Liver (tissue), 9 donors: ENCODE results near the gene RNF152. TPM values are rescaled to one million over a fixed set of nuclear protein-coding genes. Genes with fewer than 3 reads are reported as not detected.

Source experiments
- DNase-seq: peaks from one replicate; pipeline ENCODE4 v3.0.0-alpha.2; 2017; ENCODE audit warnings: low spot score
- H3K27ac ChIP-seq, 2 donors: one replicate each; pipeline ENCODE4 v1.7.0; 2013; ENCODE audit warnings: inconsistent platforms in 2 of 2, low read length in 2 of 2, control low read depth in 1 of 2, low read depth in 1 of 2, mild to moderate bottlenecking in 1 of 2
- H3K27me3 ChIP-seq, 4 donors: one replicate each; pipeline versions ENCODE4 v1.6.1 to v1.7.0; 2013; ENCODE audit warnings: low read length in 3 of 4, inconsistent platforms in 1 of 4, mild to moderate bottlenecking in 1 of 4, moderate library complexity in 1 of 4; ENCODE audit not compliant: control insufficient read depth in 4 of 4, insufficient read depth in 4 of 4
- H3K36me3 ChIP-seq, 4 donors: one replicate each; pipeline versions ENCODE4 v1.6.1 to v1.7.0; 2013; ENCODE audit warnings: low read length in 3 of 4, mild to moderate bottlenecking in 3 of 4, low read depth in 1 of 4, moderate library complexity in 1 of 4; ENCODE audit not compliant: control insufficient read depth in 4 of 4, insufficient read depth in 3 of 4
- H3K4me1 ChIP-seq, 4 donors: one replicate each; pipeline versions ENCODE4 v1.6.1 to v1.7.0; 2013; ENCODE audit warnings: low read length in 3 of 4, mild to moderate bottlenecking in 3 of 4, moderate library complexity in 1 of 4; ENCODE audit not compliant: control insufficient read depth in 4 of 4, insufficient read depth in 4 of 4
- H3K4me3 ChIP-seq, 3 donors: one replicate each; pipeline versions ENCODE4 v1.6.1 to v1.7.0; 2013; ENCODE audit warnings: low read length in 3 of 3, control low read depth in 1 of 3, low read depth in 1 of 3, mild to moderate bottlenecking in 1 of 3
- H3K9ac ChIP-seq, 2 donors: one replicate each; pipeline ENCODE4 v1.7.0; 2013; ENCODE audit warnings: low read length in 2 of 2, mild to moderate bottlenecking in 2 of 2, moderate library complexity in 2 of 2, control low read depth in 1 of 2, low read depth in 1 of 2
- H3K9me3 ChIP-seq, 4 donors: one replicate each; pipeline versions ENCODE4 v1.6.1 to v1.7.0; 2013; ENCODE audit warnings: low read length in 3 of 4; ENCODE audit not compliant: control insufficient read depth in 4 of 4
- FOXA1 ChIP-seq: IDR thresholded peaks from 2 replicates; pipeline ENCODE4 v1.6.1; 2016; ENCODE audit warnings: antibody characterized with exemption
- FOXA2 ChIP-seq: IDR thresholded peaks from 2 replicates; pipeline ENCODE4 v1.6.1; 2016; ENCODE audit warnings: antibody characterized with exemption
- GABPA ChIP-seq, 2 donors: IDR thresholded peaks in 1 of 2; conservative IDR thresholded peaks in 1 of 2; 2 replicates each; pipeline ENCODE4 v1.6.1; 2016; ENCODE audit warnings: antibody characterized with exemption in 2 of 2, mild to moderate bottlenecking in 1 of 2, moderate library complexity in 1 of 2
- HNF4A ChIP-seq, 2 donors: conservative IDR thresholded peaks; 2 replicates each; pipeline ENCODE4 v1.6.1; 2016; ENCODE audit warnings: antibody characterized with exemption in 2 of 2, mild to moderate bottlenecking in 2 of 2
- HNF4G ChIP-seq: IDR thresholded peaks from 2 replicates; pipeline ENCODE4 v1.6.1; 2016; ENCODE audit warnings: antibody characterized with exemption
- JUND ChIP-seq, 2 donors: IDR thresholded peaks; 2 replicates each; pipeline ENCODE4 v1.6.1; 2016; ENCODE audit warnings: antibody characterized with exemption in 2 of 2
- NR2F2 ChIP-seq: IDR thresholded peaks from 2 replicates; pipeline ENCODE4 v1.6.1; 2016; ENCODE audit warnings: antibody characterized with exemption
- RAD21 ChIP-seq, 2 donors: IDR thresholded peaks; 2 replicates each; pipeline ENCODE4 v1.6.1; 2016; ENCODE audit warnings: antibody characterized with exemption in 2 of 2, mild to moderate bottlenecking in 2 of 2
- REST ChIP-seq: IDR thresholded peaks from 2 replicates; pipeline ENCODE4 v1.6.1; 2016; ENCODE audit warnings: antibody characterized with exemption, mild to moderate bottlenecking
- RXRA ChIP-seq, 2 donors: IDR thresholded peaks; 2 replicates each; pipeline ENCODE4 v1.6.1; 2017 to 2018; ENCODE audit warnings: antibody characterized with exemption in 2 of 2, mild to moderate bottlenecking in 1 of 2
- SP1 ChIP-seq: IDR thresholded peaks from 2 replicates; pipeline ENCODE4 v1.6.1; 2018; ENCODE audit warnings: antibody characterized with exemption, mild to moderate bottlenecking
- TAF1 ChIP-seq: conservative IDR thresholded peaks from 2 replicates; pipeline ENCODE4 v1.6.1; 2016; ENCODE audit warnings: antibody characterized with exemption, mild to moderate bottlenecking
- YY1 ChIP-seq: IDR thresholded peaks from 2 replicates; pipeline ENCODE4 v1.6.1; 2016; ENCODE audit warnings: antibody characterized with exemption, mild to moderate bottlenecking
- WGBS: extraction: QIAGEN DNeasy Blood & Tissue Kit; methylation state at CpG from one replicate; pipeline ENCODE4 v1.1.7; 2013; 5-methylcytosine and 5-hydroxymethylcytosine counted together
- polyA plus RNA-seq, 2 donors: library from polyadenylated mRNA; stranded (reverse) in 1 of 2; unstranded in 1 of 2; fragments of 200-250 nt in 1 of 2; fragments of >200 nt in 1 of 2; fragmentation: Nextera tagmentation in 1 of 2; extraction: Ambion mirVana in 1 of 2; gene quantifications; one replicate each; pipeline versions ENCODE4 v1.2.1 to v1.2.3, GENCODE V29; 2013 to 2015
- total RNA-seq, 2 donors: library from RNA; depleted of rRNA; stranded (reverse); fragments of >200 nt; gene quantifications; one replicate each; pipeline ENCODE4 v1.2.3, GENCODE V29; 2014
- TF ChIP-seq, protein P1 (sequence below): IDR thresholded peaks from 2 replicates; pipeline ENCODE4 v1.6.1; 2016; ENCODE audit warnings: antibody characterized with exemption
- TF ChIP-seq, protein P2 (sequence below): IDR thresholded peaks from 2 replicates; pipeline ENCODE4 v1.6.1; 2016; ENCODE audit warnings: antibody characterized with exemption
- TF ChIP-seq, protein P3 (sequence below): fragments of 150-350 bp; IDR thresholded peaks from 2 replicates; pipeline ENCODE4 v1.5.1; 2017; ENCODE audit warnings: improper control_type of control experiment, low read depth, low read length; ENCODE audit not compliant: missing input control
- donor health status: healthy.
- donor health status: healthy.
- donor health status: healthy.
- donor health status: healthy.
- donor health status: healthy.

The RNF152 gene
- total and polyA plus RNA-seq, 4 donors, result 6.8 to 115 (median 10.6) TPM

- no peak for DNase-seq
- no peaks in the 10 kb centered on the region for H3K36me3 ChIP-seq
- no peaks in the 10 kb centered on the region for H3K27me3 ChIP-seq
- no peak overlapping the region for H3K27ac ChIP-seq
- H3K4me3 ChIP-seq, result no peak overlapping the region
- no peak overlapping the region for H3K9ac ChIP-seq
- peaks cover 2 to 19% (median 6%) of the 10 kb centered on the region in 4 donors for H3K9me3 ChIP-seq
- H3K4me1 ChIP-seq, result peaks cover 0 to 6% (median 0%) of the 10 kb centered on the region in 4 donors
- TF ChIP-seq GABPA (IDR thresholded peaks at IDR 0.05 in 1 of 2, conservative IDR thresholded peaks at IDR 0.05 in 1 of 2), result no peak
- TF ChIP-seq NR2F2, result no peak
- no peak for TF ChIP-seq REST
- no peak for TF ChIP-seq RXRA (IDR thresholded peaks at IDR 0.05)
- TF ChIP-seq, protein P1, sequence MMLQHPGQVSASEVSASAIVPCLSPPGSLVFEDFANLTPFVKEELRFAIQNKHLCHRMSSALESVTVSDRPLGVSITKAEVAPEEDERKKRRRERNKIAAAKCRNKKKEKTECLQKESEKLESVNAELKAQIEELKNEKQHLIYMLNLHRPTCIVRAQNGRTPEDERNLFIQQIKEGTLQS, result no peak
- TF ChIP-seq HNF4G, result no peak
- TF ChIP-seq, protein P2, sequence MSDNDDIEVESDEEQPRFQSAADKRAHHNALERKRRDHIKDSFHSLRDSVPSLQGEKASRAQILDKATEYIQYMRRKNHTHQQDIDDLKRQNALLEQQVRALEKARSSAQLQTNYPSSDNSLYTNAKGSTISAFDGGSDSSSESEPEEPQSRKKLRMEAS, result no peak
- no peak for TF ChIP-seq FOXA2
- TF ChIP-seq JUND (IDR thresholded peaks at IDR 0.05), result no peak
- no peak for TF ChIP-seq TAF1
Observed at GRCh38 chr18:61774846-61775245, 118.0 kb downstream of the RNF152 start.

DNA sequence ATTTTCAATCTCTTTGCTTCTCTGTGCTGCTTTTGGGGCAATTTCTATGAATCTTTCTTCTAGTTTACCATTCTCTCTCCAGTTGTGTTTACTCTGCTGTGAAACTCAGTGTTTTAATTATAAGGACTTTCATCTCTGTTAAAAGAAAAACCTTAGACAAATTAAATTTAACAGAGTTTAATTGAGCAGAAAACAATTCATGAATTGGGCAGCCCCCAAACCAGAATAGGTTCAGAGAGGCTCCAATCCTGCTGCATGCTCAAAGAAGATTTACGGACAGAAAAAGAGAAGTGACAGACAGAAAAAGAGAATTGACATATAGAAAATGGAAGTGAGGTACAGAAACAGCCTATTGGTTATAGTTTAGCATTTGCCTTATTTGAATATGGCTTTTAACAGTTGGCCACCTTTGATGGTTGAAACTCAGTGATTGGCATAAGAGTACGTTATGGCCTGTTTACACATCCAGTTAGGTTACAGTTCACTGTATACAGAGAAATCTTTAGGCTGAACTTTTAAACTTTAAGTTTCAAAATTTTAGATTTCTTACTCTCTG lies 120.4 kb downstream of the RNF152 start:
- no peak overlapping the region for H3K27ac ChIP-seq
- peaks cover 0 to 6% (median 0%) of the 10 kb centered on the region in 4 donors for H3K4me1 ChIP-seq
- DNase-seq, result no peak
- no peaks in the 10 kb centered on the region for H3K27me3 ChIP-seq
- TF ChIP-seq, protein P2, result no peak
- TF ChIP-seq TAF1, result no peak
- no peak for TF ChIP-seq RAD21 (IDR thresholded peaks at IDR 0.05)
- TF ChIP-seq GABPA (IDR thresholded peaks at IDR 0.05 in 1 of 2, conservative IDR thresholded peaks at IDR 0.05 in 1 of 2), result no peak
- no peak for TF ChIP-seq JUND (IDR thresholded peaks at IDR 0.05)
- TF ChIP-seq NR2F2, result no peak
- TF ChIP-seq YY1, result no peak
- no peak for TF ChIP-seq FOXA1
- TF ChIP-seq, protein P1, result no peak
- WGBS, result 85% methylated on average over 2 of the region's 2 CpGs
- no peak overlapping the region for H3K4me3 ChIP-seq
- H3K9ac ChIP-seq, result no peak overlapping the region
- H3K36me3 ChIP-seq, result no peaks in the 10 kb centered on the region
- peaks cover 0 to 10% (median 2%) of the 10 kb centered on the region in 4 donors for H3K9me3 ChIP-seq

- H3K27me3 ChIP-seq, result no peaks in the 10 kb centered on the region
- 95% methylated on average over 2 of the region's 2 CpGs for WGBS
- peaks cover 0 to 6% (median 0%) of the 10 kb centered on the region in 4 donors for H3K4me1 ChIP-seq
- no peak overlapping the region for H3K4me3 ChIP-seq
- no peak for TF ChIP-seq JUND (IDR thresholded peaks at IDR 0.05)
- TF ChIP-seq, protein P1, result no peak
- no peak for TF ChIP-seq YY1
- no peak for TF ChIP-seq RAD21 (IDR thresholded peaks at IDR 0.05)
- TF ChIP-seq FOXA2, result no peak
- no peak for TF ChIP-seq SP1
- TF ChIP-seq, protein P3, sequence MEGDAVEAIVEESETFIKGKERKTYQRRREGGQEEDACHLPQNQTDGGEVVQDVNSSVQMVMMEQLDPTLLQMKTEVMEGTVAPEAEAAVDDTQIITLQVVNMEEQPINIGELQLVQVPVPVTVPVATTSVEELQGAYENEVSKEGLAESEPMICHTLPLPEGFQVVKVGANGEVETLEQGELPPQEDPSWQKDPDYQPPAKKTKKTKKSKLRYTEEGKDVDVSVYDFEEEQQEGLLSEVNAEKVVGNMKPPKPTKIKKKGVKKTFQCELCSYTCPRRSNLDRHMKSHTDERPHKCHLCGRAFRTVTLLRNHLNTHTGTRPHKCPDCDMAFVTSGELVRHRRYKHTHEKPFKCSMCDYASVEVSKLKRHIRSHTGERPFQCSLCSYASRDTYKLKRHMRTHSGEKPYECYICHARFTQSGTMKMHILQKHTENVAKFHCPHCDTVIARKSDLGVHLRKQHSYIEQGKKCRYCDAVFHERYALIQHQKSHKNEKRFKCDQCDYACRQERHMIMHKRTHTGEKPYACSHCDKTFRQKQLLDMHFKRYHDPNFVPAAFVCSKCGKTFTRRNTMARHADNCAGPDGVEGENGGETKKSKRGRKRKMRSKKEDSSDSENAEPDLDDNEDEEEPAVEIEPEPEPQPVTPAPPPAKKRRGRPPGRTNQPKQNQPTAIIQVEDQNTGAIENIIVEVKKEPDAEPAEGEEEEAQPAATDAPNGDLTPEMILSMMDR, result no peak
- TF ChIP-seq REST, result no peak
- TF ChIP-seq GABPA (IDR thresholded peaks at IDR 0.05 in 1 of 2, conservative IDR thresholded peaks at IDR 0.05 in 1 of 2), result no peak
- TF ChIP-seq HNF4A (conservative IDR thresholded peaks at IDR 0.05), result no peak
- no peak overlapping the region for H3K9ac ChIP-seq
- no peaks in the 10 kb centered on the region for H3K36me3 ChIP-seq
- DNase-seq, result no peak
- no peak overlapping the region for H3K27ac ChIP-seq
- peaks cover 0 to 8% (median 1%) of the 10 kb centered on the region in 4 donors for H3K9me3 ChIP-seq
Observed at GRCh38 chr18:61771861-61772260, 120.9 kb downstream of the RNF152 start.
